GM21360 (cell line): ENCODE data around the gene C20orf96.
A peak's percentile ranks its signal among the peaks of the same experiment; 100 is the strongest.

Experiments used
- ATAC-seq: cut with Tn5 transposase; IDR thresholded peaks from one replicate; pipeline ENCODE4 v1.9.1; 2021; ENCODE audit warnings: mild to moderate bottlenecking, moderate library complexity; ENCODE audit not compliant: unreplicated experiment

Gene C20orf96

DNA sequence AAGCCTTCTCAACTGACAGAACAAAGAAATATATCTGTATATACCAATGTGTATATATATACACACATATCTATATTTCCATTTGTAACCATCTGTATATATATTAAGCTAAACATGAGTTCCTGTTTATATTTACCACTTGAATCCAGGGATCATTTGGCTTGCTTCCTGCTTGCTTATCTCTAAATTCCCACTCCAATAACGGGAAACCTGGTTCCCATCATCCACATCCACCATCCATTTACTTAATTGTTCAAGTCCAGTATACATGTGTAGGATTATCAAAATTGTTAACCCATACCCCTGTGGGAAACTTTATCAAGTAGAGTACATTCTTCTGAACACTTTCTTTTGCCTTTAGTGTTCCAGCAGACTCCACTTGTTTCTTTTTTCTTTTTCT is 22.3 kb upstream of the C20orf96 start:
- ATAC-seq = no peak

DNA sequence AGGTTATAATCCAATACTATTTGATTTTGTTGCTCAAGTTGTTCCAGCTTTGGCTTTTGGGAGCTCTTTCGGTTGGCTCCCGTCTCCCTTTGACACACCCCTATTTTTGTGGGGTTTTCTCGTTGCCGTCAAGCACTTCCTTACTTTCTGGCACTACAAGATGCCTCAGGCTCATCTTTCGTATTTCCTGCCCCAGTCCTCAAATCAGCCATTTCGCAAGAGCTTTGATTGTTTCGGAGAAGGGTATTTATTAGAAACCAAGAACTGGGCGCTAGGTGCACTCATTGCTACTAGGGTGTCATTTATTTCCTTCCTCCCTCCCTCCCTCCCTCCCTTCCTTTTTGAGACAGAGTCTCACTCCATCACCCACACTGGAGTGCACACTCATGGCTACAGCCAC is 21.5 kb upstream of the C20orf96 start:
- no peak for ATAC-seq

DNA sequence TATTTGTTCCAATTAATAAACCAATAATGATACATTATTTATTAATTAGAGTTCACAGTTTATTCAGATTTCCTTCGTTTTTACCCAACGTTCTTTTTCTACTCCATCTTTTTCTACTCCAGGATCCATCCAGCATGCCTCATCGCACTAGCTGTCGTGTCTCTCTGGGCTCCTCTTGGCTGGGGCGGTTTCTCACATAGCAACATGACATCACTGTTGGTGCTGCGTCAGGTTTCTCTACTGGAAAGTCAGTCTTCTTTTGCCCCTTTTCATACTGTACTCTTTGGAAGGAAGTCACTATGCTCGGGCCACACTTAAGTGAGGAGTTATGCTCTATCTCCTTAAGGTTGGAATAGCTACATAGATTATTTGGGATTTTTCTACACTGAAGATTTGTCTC is 21.1 kb upstream of the C20orf96 start:
- ATAC-seq = no peak

DNA sequence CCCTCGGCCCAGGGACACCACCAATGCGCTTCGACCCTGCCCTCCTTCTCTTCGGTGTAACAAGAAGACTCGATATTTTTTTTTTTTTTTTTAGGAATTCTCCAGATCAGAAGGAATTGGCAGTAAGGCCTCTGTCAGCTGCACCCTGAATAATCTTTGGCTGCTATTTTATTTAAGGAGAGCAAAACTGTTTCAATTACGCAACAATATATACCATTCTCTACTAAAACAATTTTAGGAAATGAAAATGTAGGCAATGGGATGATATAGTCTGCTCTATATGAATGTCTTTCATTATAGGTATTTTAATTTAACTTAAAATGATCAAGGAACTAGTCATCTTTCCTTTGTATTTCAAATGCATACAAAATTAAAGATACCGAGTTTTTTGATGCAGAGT is 20.1 kb upstream of the C20orf96 start:
- ATAC-seq = no peak

DNA sequence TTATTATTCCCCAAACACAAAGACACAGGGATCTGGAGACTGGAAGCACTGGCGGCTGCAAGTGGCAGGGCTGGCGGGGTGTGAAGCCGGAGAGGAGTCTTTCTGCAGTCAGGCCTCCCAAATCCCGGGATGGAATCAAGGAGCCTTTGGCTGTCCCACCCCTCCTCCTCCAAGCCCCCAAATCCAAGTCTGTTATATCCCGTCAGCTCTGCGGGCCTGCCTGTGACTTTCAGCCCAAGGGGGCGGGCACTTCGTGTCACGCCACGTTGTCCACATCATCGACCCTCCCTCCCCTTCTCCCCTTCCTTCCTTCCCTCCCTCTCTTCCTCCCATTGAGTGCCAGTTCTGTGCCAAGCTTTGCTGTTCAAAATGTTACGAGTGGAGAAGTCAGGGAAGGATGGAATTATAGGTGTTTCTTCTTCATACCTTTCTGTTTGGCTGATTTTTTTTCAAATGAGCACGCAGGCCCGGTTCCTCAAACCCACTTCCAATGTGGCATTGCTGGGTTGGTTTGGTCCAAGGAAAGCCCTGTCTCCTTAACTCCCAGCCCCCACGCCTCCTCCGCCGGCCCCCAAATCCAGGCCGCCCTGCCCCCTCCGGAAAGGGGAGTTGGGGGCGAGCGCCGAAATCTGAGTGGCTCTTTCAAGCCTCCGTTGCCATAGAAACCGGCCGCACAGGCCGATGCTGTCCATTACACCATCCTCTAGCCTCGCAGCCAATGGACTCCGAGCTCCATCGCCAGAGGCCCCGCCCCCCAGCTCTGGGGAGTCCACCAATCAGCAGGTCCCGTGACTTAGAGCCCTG is 19.5 kb upstream of the C20orf96 start:
- ATAC-seq = peak; percentile 85

DNA sequence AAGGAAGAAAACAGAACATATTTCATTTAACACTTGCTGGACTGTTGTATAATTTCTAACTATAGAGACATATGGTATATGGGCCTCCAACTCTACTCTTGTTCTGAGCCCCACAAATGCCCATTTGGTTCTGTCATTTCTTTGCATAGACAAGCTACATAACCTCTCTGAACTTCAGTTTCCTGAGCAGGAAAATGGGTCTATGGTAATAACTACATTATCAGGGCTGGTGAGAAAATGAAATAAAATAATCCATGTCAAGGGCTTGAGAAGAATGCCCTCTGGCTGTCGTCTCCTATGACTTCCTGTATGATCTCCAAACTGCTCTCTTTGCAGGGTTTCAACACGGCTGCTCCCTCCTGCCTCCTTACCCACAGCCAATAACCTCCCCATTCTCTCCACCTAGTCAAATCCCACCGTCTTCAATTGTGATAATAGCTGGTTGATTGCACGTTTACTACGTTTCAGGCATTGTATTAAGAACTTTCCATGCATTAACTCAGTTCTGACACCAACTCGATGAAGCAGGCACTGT is 18.8 kb upstream of the C20orf96 start:
- no peak for ATAC-seq

DNA sequence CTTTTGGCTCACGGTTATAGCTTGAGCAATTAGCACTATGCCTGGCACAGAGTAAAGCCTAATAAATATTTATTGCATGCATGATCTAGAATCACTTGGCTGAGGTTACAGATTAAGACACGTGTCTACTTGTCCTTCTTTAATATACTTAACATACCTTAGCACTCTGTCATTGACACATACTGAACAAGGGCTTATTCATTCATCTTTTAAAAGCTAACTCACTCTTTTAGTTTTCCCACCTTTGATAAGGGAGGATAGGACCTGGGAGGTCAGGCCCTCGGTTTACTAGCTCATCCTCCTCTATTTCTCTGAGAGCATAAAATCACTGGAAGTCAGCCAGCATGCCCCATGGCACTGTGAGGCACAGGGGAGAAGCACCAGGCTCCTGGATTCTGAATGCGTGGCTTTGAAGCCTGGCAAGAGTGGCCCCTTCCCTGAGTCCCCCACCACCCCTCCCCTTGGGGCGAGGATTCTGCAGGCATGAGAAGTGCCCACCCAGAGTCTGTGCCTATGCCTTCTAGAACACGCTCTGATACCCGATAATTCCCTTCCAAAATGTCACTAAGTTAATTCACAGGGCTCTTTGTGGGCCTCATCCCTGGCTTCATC is 18.0 kb upstream of the C20orf96 start:
- ATAC-seq = no peak

DNA sequence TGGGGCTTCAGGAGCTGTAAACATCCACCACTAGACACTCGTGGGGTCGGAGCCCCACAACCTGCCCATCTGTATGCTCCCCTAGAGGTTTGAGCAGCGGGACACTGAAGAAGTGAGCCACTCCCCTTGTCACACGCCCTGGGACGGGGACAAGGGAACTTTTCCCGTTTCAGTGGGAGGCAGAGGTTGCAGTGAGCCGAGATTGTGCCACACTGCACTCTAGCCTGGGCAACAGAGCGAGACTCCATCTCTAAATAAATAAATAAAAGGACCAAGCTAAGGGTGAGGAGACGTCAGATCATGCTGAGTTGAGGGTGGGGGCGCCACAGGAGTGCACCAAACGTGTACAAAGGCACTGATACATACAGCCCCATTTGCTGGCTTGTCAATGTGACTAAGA is 15.2 kb upstream of the C20orf96 start:
- ATAC-seq = no peak

DNA sequence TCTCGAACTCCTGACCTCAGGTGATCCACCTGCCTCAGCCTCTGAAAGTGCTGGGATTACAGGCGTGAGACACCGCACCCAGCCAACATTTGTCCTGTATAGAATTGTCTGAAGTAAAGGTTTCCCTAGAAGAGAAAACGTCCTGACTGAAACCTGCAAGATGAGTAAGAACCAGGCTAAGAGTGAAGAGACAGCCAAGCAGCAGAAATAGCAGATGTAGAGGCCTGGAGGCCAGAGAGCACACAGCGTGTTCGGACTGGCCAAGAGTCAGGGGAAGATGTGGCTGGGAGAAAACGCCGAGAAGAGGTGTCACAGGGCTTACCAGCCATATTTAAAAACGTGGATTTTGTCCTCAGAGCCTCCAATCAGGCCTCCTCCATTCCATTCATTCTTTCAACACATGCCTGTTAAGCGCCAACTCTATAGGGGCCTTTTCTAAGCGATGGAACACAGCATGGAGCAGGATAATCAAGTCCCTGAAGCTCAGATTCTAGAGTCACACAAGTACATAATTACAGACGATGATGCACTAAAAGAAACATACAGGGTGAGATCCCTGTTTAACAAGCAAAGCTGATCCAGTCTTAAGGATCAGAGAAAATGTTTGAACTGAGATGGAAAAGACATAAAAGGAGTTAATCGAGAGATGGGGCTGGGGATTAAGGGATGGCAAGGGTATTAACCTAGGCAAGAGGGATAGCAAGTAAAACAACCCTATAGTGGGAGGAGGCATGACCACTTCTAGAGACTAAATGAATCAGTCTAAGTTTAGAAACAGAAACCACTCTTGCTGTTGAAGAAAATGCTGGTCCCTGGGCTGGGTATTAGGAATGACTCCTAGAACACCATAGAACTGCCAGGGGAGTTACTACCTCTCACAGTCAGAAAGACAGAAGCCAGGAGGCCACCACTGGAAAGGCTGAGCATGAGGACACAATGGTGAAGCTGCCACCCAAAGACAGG is 11.6 kb upstream of the C20orf96 start:
- ATAC-seq = no peak

DNA sequence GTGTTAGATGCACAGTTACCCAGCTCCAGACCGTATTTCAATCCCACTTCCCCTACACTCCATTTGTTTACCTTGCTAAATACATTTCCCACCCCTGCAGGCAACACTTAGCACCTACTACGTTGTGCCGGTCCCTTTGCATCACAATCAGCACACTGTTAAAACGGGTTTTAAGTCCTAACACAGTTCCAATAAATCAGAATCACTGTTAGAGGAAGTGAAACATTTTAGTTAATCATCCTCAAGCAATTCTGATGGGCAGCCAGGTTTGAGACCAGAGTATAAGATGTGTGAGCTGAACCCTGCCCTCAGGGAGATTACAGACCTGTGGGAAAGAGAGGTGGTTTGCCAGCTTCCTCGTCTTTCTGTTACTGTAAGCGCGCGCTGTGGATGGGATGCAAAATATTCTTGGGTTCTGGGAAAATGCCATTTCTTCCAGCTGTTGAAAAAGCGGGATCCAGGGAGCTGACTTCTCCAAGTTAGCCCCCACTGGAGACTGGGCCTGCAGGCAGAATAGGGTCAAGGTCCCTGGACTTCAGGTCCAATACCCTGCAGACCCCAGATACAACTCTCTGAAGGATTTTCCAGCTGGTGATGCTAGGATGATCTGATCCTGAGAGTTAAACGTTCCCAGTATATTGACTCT is 9.9 kb upstream of the C20orf96 start:
- ATAC-seq = no peak

DNA sequence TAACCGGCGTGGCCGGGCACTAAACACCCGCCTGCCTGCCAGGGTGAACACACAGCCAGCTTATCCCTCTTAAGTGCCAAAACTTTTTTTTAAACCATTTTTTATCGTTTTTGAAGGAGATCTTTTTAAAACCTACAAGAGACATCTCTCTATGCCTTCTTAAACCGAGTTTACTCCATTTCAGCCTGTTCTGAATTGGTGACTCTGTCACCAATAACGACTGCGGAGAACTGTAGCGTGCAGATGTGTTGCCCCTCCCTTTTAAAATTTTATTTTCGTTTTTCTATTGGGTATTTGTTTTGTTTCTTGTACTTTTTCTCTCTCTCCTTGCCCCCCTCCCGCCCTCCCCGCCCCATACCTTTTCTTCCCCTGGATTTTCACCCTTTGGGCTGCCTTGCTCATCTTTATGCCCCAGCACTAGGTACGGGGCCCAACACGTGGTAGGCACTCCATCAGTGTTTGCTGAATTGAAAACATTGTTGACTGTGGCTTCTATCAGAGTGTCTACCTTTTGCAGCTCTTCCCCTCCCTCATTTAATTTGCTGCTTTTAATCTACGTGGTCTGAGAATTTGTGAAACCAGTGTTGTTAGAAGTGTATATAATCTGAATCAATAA is 8.3 kb upstream of the C20orf96 start:
- ATAC-seq = no peak

DNA sequence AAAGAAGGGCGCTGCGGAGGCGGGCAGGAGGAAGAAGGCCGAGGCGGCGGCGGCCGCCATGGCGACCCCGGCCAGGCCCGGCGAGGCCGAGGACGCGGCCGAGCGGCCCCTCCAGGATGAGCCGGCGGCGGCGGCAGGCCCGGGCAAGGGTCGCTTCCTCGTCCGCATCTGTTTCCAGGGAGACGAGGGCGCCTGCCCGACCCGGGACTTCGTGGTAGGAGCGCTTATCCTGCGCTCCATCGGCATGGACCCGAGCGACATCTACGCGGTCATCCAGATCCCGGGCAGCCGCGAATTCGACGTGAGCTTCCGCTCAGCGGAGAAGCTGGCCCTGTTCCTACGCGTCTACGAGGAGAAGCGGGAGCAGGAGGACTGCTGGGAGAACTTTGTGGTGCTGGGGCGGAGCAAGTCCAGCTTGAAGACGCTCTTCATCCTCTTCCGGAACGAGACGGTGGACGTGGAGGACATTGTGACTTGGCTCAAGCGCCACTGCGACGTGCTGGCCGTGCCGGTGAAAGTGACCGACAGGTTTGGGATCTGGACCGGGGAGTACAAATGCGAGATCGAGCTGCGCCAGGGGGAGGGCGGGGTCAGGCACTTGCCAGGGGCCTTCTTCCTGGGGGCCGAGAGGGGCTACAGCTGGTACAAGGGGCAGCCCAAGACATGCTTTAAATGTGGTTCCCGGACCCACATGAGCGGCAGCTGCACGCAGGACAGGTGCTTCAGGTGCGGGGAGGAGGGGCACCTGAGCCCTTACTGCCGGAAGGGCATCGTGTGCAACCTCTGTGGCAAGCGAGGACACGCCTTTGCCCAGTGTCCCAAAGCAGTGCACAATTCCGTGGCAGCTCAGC is 7.6 kb upstream of the C20orf96 start:
- ATAC-seq = peak; percentile 20

DNA sequence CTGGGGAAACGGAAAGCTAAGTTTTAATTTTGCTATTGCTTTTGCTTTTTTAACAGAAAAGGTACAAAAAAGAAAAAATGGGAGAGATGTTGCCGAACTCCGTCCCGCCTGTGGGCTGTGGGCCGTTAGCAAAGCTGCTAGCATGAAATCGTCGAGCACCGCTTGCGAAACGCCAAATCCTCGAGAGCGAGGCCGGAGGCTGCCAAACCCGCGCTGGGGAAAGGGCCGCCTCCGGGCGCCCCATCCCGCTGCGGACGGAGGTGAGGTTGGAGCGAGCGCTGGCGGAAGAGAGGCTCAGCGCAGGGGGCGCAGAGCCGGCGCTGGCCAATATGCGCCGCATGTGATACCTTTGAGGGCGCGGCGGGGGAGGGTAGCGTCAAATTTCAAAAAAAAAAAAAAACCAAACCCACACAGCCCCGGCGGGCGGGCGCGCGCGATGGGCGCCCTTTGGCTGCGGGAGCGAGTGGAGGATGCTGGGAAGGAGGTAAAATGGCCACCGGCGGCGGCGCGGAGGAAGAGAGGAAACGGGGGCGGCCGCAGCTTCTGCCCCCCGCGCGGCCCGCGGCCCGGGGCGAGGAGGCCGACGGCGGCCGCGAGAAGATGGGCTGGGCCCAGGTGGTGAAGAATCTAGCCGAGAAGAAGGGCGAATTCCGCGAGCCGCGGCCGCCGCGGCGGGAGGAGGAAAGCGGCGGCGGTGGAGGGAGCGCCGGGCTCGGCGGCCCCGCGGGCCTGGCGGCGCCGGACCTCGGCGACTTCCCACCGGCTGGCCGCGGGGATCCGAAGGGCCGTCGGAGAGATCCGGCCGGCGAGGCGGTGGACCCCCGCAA is 6.8 kb upstream of the C20orf96 start, which contains the start of gene ZCCHC3:
ZCCHC3 (plus strand) TSS at position 473 of the 827 bp plus-strand sequence; CDS start at position 490, 17 bp downstream.
- ATAC-seq = peak; percentile 76

DNA sequence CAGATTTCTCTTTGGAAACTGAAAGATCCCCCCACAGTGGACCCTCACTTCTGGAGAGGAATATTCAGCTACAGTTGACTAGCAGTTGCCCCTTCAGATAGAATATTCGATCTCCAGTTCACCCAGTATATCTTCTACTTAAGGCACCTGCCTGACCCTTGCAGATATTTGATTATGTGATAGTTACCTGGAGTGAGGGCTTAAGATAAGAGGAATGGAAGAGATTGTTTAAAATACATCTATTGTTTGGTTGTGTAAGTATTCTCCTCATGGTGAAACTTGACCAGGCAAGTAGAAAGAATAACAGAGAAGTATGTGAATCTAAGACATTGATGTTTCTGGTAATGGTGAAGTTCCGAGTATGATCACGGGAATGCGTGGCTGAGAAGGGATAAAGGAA is 5.3 kb upstream of the C20orf96 start:
- ATAC-seq = no peak

DNA sequence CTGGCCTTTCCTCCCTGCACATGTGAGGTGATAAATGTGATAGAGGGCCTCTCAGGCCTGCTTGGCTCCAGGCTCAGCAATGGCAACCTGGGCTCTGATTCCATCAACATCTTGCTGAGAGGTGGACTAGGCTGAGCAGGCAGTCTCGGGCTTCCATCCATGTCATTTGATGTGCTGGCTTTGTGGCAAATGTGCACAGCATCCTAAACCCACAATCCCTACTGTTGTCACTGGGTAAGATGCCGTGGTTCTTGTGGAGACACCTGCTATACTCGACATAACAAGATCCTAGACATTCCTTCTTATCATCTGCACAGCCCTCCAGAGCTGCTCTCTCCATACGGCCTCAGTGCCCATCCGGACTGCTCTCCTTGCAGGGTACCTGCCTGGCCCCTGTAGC is 4.1 kb upstream of the C20orf96 start:
- no peak for ATAC-seq

DNA sequence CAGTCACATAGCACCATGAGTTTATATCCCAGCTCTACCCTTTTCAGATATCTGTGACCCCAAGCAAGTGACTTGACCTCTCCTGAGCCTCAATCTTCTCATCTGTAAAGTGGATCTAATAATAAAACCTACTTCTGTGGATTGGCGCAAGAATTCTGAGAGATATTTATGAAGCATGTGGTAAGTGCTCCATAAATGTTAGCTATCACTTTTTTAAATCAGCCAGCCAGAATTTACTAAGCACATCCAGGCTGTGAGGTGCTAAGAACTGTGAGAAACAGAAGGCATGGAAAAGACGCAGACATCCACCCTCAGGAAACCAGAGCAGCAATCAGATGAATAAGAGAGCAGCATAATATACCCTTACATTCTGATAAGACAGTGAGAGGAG is 862 bp downstream of the C20orf96 start:
- no peak for ATAC-seq

DNA sequence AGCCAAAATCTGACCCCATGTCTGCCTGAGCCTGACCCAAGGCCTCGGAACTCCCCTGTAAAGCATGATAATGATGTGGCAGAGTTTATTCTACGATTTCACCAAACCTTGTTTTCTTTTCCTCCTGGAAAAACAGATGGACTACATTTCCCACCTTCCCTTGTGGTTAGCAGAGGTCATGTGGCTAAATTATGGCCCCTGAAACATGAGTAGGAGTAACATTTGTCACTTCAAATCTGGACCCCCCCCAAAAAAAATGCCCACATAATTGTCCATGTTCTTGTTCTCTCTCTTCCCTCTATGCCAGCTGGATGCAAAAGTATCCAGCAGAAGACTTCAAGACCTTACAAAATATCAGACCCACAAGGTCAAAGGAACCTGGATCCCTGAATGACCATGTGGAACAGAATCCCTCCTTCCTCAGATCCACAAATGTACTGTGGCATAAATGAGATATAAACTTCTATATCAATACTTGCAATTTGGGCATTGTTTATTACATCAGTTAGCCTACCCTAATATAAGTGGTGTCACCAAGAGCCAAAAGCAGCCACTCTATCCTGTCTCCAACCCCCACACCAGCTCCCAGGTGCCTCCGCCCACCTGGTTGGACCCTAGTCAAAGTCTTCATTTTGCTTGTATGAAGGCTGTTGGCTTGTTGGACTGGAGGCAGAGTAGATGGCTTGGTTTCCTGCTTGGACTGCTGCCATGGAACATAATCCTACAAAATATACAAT is 1.4 kb downstream of the C20orf96 start:
- no peak for ATAC-seq

DNA sequence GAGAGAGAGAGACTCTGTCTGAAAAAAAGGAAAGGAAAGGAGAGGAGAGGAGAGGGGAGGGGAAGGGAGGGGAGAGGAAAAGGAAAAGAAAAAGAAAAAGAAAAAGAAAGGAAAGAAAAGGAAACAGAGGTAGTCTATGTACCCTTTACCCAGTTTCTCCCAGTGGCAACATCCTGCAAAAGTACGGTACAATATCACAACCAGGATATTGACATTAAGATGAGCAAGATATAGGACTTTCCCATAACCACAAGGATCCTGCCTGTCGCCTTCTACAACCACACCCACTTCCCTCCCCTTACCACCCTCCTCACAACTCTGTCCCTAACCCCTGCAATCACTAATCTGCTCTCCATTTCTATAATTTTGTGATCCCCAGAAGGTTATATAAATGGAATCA is 4.0 kb downstream of the C20orf96 start:
- no peak for ATAC-seq
